ENCODE results near the gene ZFYVE19.

DNA sequence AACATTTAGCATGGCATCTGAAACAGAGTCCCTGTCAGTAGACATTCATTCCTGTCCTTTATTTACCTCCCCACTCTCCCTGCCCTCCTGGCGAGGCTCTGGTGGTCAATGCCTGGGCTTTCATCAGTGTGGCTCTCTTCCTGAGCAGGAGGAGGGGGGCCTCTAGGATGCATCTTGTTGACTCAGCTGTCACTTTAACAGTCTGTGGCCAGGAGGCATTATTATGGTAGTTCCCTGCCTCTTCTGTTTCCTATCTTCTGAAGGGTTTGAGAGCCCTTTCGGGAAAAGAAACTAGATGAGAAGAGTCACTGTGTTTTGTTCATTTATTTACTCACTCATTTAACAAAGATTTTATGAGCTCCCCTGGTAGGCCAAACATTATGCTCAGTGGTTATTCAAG, 24.0 kb downstream of the ZFYVE19 start:
- TF ChIP-seq POLR2A (IDR thresholded peaks at IDR 0.05) (no peak), POLR2AphosphoS5 (IDR thresholded peaks at IDR 0.05) (no peak)

Data from transverse colon (tissue), 3 donors.